ENCODE measurements around the gene ZNF367.
A peak's percentile ranks its signal among the peaks of the same experiment; 100 is the strongest.

ZNF367 gene

GRCh38 chr9:96437454-96437853 lies 19.3 kb upstream of the ZNF367 start:
- DNase-seq (ENCODE audit: low read depth in 2 of 2, low spot score in 1 of 2), result no peak

GRCh38 chr9:96436456-96437126 lies 18.4 kb upstream of the ZNF367 start:
- no peak for DNase-seq (ENCODE audit: low read depth in 2 of 2, low spot score in 1 of 2)

GRCh38 chr9:96436063-96436455 lies 17.9 kb upstream of the ZNF367 start:
- no peak for DNase-seq (ENCODE audit: low read depth in 2 of 2, low spot score in 1 of 2)

- DNase-seq (ENCODE audit: low read depth in 2 of 2, low spot score in 1 of 2), result no peak
Observed at GRCh38 chr9:96435345-96435744, 17.2 kb upstream of the ZNF367 start.

- DNase-seq (ENCODE audit: low read depth in 2 of 2, low spot score in 1 of 2), result no peak
Observed at GRCh38 chr9:96430377-96430776, 12.2 kb upstream of the ZNF367 start.

- no peak for DNase-seq (ENCODE audit: low read depth in 2 of 2, low spot score in 1 of 2)
Observed at GRCh38 chr9:96429732-96430131, 11.6 kb upstream of the ZNF367 start.

- DNase-seq (ENCODE audit: low read depth in 2 of 2, low spot score in 1 of 2), result no peak
Observed at GRCh38 chr9:96425500-96426169, 7.5 kb upstream of the ZNF367 start.

- DNase-seq (ENCODE audit: low read depth in 2 of 2, low spot score in 1 of 2), result no peak
Observed at GRCh38 chr9:96423985-96424336, 5.8 kb upstream of the ZNF367 start.

GRCh38 chr9:96423322-96423984 lies 5.3 kb upstream of the ZNF367 start:
- no peak for DNase-seq (ENCODE audit: low read depth in 2 of 2, low spot score in 1 of 2)

GRCh38 chr9:96420468-96421219 lies 2.5 kb upstream of the ZNF367 start:
- DNase-seq (ENCODE audit: low read depth in 2 of 2, low spot score in 1 of 2), result no peak

GRCh38 chr9:96419691-96419969 lies 1.5 kb upstream of the ZNF367 start:
- DNase-seq (ENCODE audit: low read depth in 2 of 2, low spot score in 1 of 2), result no peak

- peak in 1 of 2 donors; percentile 9 for DNase-seq (ENCODE audit: low read depth in 2 of 2, low spot score in 1 of 2)
Observed at GRCh38 chr9:96418920-96419690, 935 bp upstream of the ZNF367 start.

GRCh38 chr9:96417661-96418082 lies 498 bp downstream of the ZNF367 start:
- DNase-seq (ENCODE audit: low read depth in 2 of 2, low spot score in 1 of 2), result peak in 1 of 2 donors; percentile 12

- DNase-seq (ENCODE audit: low read depth in 2 of 2, low spot score in 1 of 2), result peak; percentile 87 to 88
Observed at GRCh38 chr9:96417051-96417586, 1.1 kb downstream of the ZNF367 start.

- no peak for DNase-seq (ENCODE audit: low read depth in 2 of 2, low spot score in 1 of 2)
Observed at GRCh38 chr9:96413302-96414221, 4.6 kb downstream of the ZNF367 start.

- DNase-seq (ENCODE audit: low read depth in 2 of 2, low spot score in 1 of 2), result no peak
Observed at GRCh38 chr9:96412174-96412913, 5.8 kb downstream of the ZNF367 start.

GRCh38 chr9:96411129-96411838 lies 6.9 kb downstream of the ZNF367 start:
- DNase-seq (ENCODE audit: low read depth in 2 of 2, low spot score in 1 of 2), result no peak
